ENCODE results near the gene LRRC36. TPM values are rescaled to one million over a fixed set of nuclear protein-coding genes. Genes with fewer than 3 reads are reported as not detected.
A peak's percentile ranks its signal among the peaks of the same experiment; 100 is the strongest.

Gene LRRC36
- total RNA-seq, 1 experiment from 2014 or later, result not detected

GRCh38 chr16:67415872-67416793 is 89.5 kb downstream of the LRRC36 start, which contains the start of gene ZDHHC1:
TSS of gene ZDHHC1 (minus strand) at chr16:67416477. CDS start at chr16:67407775, 8,702 bp downstream.
- H3K4me1 ChIP-seq (ENCODE audit: insufficient read depth, low read length), result peaks cover 8% of the 10 kb centered on the region; the same call in 1 of the 2 replicates
- ChIA-PET CTCF (interaction anchor here (1.4 kb wide), 1 partner anchor 12 kb away, joined by 5 read pairs; no protein-coding TSS in a partner anchor), POLR2A (ENCODE audit: unreplicated experiment) (no interaction called here)
- peak within 1 kb of the TSS; percentile 96 for H3K4me2 ChIP-seq (ENCODE audit: low read length)
- no peaks in the 10 kb centered on the region for H3K9me3 ChIP-seq (ENCODE audit: low read length)
- ATAC-seq (peak; percentile 95), DNase-seq (peak; percentile 61)
- peak within 1 kb of the TSS; percentile 82 for H3K9ac ChIP-seq (ENCODE audit: low read length)
- peak within 1 kb of the TSS; percentile 83 for H2AFZ ChIP-seq (ENCODE audit: low read length)
- H3K79me2 ChIP-seq (ENCODE audit: low read length), result no peaks in the 10 kb centered on the region
- no peak for TF ChIP-seq EZH2phosphoT487 (IDR thresholded peaks at IDR 0.05; ENCODE audit: borderline replicate concordance, low read length)
- TF ChIP-seq, protein P1, sequence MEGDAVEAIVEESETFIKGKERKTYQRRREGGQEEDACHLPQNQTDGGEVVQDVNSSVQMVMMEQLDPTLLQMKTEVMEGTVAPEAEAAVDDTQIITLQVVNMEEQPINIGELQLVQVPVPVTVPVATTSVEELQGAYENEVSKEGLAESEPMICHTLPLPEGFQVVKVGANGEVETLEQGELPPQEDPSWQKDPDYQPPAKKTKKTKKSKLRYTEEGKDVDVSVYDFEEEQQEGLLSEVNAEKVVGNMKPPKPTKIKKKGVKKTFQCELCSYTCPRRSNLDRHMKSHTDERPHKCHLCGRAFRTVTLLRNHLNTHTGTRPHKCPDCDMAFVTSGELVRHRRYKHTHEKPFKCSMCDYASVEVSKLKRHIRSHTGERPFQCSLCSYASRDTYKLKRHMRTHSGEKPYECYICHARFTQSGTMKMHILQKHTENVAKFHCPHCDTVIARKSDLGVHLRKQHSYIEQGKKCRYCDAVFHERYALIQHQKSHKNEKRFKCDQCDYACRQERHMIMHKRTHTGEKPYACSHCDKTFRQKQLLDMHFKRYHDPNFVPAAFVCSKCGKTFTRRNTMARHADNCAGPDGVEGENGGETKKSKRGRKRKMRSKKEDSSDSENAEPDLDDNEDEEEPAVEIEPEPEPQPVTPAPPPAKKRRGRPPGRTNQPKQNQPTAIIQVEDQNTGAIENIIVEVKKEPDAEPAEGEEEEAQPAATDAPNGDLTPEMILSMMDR (conservative IDR thresholded peaks at IDR 0.05; ENCODE audit: low read depth, low read length), result peak; percentile 59
- TF ChIP-seq EZH2 (IDR thresholded peaks at IDR 0.05; ENCODE audit: low read length, unreplicated experiment), result no peak
- H3K27ac ChIP-seq (ENCODE audit: low read length), result 0 out of 2 replicates have a peak within 1 kb of the TSS, but pooled peaks have one; percentile 1
- no peaks in the 10 kb centered on the region for H3K9me2 ChIP-seq (replicated peaks; ENCODE audit: low read length)
- H3K36me3 ChIP-seq (ENCODE audit: low read depth, low read length), result no peaks in the 10 kb centered on the region
- no peaks in the 10 kb centered on the region for H4K20me1 ChIP-seq (ENCODE audit: low read length)
- no peaks in the 10 kb centered on the region for H3K27me3 ChIP-seq (ENCODE audit: low read length)
- H3F3A ChIP-seq (ENCODE audit: low read length, unreplicated experiment), result no peaks in the 10 kb centered on the region
- intact Hi-C loops (cut with micrococcal nuclease), result loop anchor here (5.0 kb wide), 1 partner anchor 154 kb away; no protein-coding TSS in a partner anchor
- H3K4me3 ChIP-seq (ENCODE audit: low read length), result peak within 1 kb of the TSS; percentile 73
- no TSS peak for BruUV-seq (replicated peaks)

- intact Hi-C loops (cut with micrococcal nuclease), result loop anchor here (5.0 kb wide), 1 partner anchor 155 kb away; no protein-coding TSS in a partner anchor
- Histone ChIP-seq H3K79me2 (ENCODE audit: low read length) (no peaks in the 10 kb centered on the region), H3K27ac (ENCODE audit: low read length) (no peak overlapping the region), H3K9me2 (replicated peaks; ENCODE audit: low read length) (no peaks in the 10 kb centered on the region), H4K20me1 (ENCODE audit: low read length) (no peaks in the 10 kb centered on the region), H3K27me3 (ENCODE audit: low read length) (no peaks in the 10 kb centered on the region), H3K9ac (ENCODE audit: low read length) (no peak overlapping the region), H3K9me3 (ENCODE audit: low read length) (no peaks in the 10 kb centered on the region), H3K36me3 (ENCODE audit: low read depth, low read length) (no peaks in the 10 kb centered on the region), H3K4me3 (ENCODE audit: low read length) (no peak overlapping the region), H3K4me2 (ENCODE audit: low read length) (no peak overlapping the region), H3K4me1 (ENCODE audit: insufficient read depth, low read length) (peaks cover 8% of the 10 kb centered on the region; the same call in 1 of the 2 replicates), H3F3A (ENCODE audit: low read length, unreplicated experiment) (no peaks in the 10 kb centered on the region), H2AFZ (ENCODE audit: low read length) (no peak overlapping the region)
- ChIA-PET CTCF (interaction anchor here (1.4 kb wide), 1 partner anchor 11 kb away, joined by 5 read pairs; no protein-coding TSS in a partner anchor), POLR2A (ENCODE audit: unreplicated experiment) (no interaction called here)
- TF ChIP-seq EZH2phosphoT487 (IDR thresholded peaks at IDR 0.05; ENCODE audit: borderline replicate concordance, low read length), result no peak
- DNase-seq, result no peak
- BruUV-seq (replicated peaks), result no TSS peak
- no peak for ATAC-seq
These were observed 90.9 kb downstream of the LRRC36 start for GRCh38 chr16:67417333-67418061.

DNA sequence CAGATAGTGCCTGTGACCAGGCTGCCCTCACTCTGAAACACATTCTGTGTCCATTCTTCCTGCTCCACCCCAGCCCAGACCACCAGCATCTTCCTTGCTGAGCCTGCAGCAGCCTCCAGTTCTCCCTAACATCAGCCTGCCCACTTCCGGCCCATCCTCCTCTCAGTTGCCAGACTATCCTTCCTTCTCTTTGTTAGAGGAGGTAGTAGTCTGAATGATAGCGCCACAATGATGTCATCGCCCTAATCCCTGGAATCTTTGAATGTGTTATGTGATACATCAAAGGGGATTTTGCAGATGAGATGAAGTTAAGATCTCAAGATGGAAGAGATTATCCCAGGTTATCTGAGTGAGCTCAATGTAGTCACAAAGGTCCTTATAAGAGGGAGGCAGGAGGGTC is 92.9 kb downstream of the LRRC36 start:
- CTCF ChIA-PET, result interaction anchor here (0.6 kb wide), 1 partner anchor 466 kb away, joined by 6 read pairs; no protein-coding TSS in a partner anchor
- Histone ChIP-seq H3K4me2 (ENCODE audit: low read length) (no peak overlapping the region), H3K4me1 (ENCODE audit: insufficient read depth, low read length) (peaks cover 8% of the 10 kb centered on the region; the same call in 1 of the 2 replicates), H3K27ac (ENCODE audit: low read length) (no peak overlapping the region), H3F3A (ENCODE audit: low read length, unreplicated experiment) (no peaks in the 10 kb centered on the region), H3K27me3 (ENCODE audit: low read length) (no peaks in the 10 kb centered on the region), H3K9me2 (replicated peaks; ENCODE audit: low read length) (no peaks in the 10 kb centered on the region), H3K36me3 (ENCODE audit: low read depth, low read length) (no peaks in the 10 kb centered on the region), H3K79me2 (ENCODE audit: low read length) (no peaks in the 10 kb centered on the region), H3K9me3 (ENCODE audit: low read length) (no peaks in the 10 kb centered on the region), H4K20me1 (ENCODE audit: low read length) (no peaks in the 10 kb centered on the region), H2AFZ (ENCODE audit: low read length) (no peak overlapping the region), H3K4me3 (ENCODE audit: low read length) (no peak overlapping the region), H3K9ac (ENCODE audit: low read length) (no peak overlapping the region)
- DNase-seq, result no peak
- BruUV-seq (replicated peaks), result no TSS peak
- TF ChIP-seq EZH2phosphoT487 (IDR thresholded peaks at IDR 0.05; ENCODE audit: borderline replicate concordance, low read length), result no peak
- no peak for ATAC-seq
- POLR2A ChIA-PET (ENCODE audit: unreplicated experiment), result no interaction called here
- intact Hi-C loops (cut with micrococcal nuclease), result loop anchor here (5.0 kb wide), 1 partner anchor 157 kb away; no protein-coding TSS in a partner anchor

Measured in PC-3 (cell line).